Neural crest cell (in vitro differentiated cells): ENCODE results near the gene SPG11. TPM values are rescaled to one million over a fixed set of nuclear protein-coding genes. Genes with fewer than 3 reads are reported as not detected.
"Not testable (repeated sequence)": the region's sequence is repeated elsewhere in the genome, so short reads cannot be mapped to it uniquely, and the experiment has no call there.

Experiments used
- DNase-seq: peaks from one replicate; pipeline ENCODE4 v3.0.0; 2021; ENCODE audit warnings: low read depth, mixed read lengths, low spot score
- H3K27ac Mint-ChIP-seq: one replicate; pipeline ENCODE4 v1.8.0; 2021; ENCODE audit warnings: mild to moderate bottlenecking, mixed read lengths; ENCODE audit not compliant: unreplicated experiment
- H3K27me3 Mint-ChIP-seq: 2 replicates; pipeline ENCODE4 v1.8.0; 2021; ENCODE audit warnings: low read depth, mild to moderate bottlenecking, mixed read lengths
- H3K36me3 Mint-ChIP-seq: 2 replicates; pipeline ENCODE4 v1.8.0; 2021; ENCODE audit warnings: low read depth, mild to moderate bottlenecking, mixed read lengths
- H3K4me1 Mint-ChIP-seq: 2 replicates; pipeline ENCODE4 v1.8.0; 2021; ENCODE audit warnings: mixed read lengths
- H3K4me3 Mint-ChIP-seq: one replicate; pipeline ENCODE4 v1.8.0; 2021; ENCODE audit warnings: mild to moderate bottlenecking, mixed read lengths
- H3K9me3 Mint-ChIP-seq: 2 replicates; pipeline ENCODE4 v1.8.0; 2021; ENCODE audit warnings: mixed read lengths
- total RNA-seq: library from RNA; stranded (reverse); gene quantifications from 2 replicates; pipeline ENCODE4 v1.2.1, GENCODE V29; 2021
- TF ChIP-seq, protein P1 (sequence below): fragments of 200-600 bp; sonication (generic); conservative IDR thresholded peaks from 2 replicates; pipeline ENCODE4 v1.5.0; 2021; ENCODE audit warnings: antibody characterized with exemption, mild to moderate bottlenecking

Gene SPG11
- total RNA-seq, 1 donor from 2014 or later = 61.7 TPM

DNA sequence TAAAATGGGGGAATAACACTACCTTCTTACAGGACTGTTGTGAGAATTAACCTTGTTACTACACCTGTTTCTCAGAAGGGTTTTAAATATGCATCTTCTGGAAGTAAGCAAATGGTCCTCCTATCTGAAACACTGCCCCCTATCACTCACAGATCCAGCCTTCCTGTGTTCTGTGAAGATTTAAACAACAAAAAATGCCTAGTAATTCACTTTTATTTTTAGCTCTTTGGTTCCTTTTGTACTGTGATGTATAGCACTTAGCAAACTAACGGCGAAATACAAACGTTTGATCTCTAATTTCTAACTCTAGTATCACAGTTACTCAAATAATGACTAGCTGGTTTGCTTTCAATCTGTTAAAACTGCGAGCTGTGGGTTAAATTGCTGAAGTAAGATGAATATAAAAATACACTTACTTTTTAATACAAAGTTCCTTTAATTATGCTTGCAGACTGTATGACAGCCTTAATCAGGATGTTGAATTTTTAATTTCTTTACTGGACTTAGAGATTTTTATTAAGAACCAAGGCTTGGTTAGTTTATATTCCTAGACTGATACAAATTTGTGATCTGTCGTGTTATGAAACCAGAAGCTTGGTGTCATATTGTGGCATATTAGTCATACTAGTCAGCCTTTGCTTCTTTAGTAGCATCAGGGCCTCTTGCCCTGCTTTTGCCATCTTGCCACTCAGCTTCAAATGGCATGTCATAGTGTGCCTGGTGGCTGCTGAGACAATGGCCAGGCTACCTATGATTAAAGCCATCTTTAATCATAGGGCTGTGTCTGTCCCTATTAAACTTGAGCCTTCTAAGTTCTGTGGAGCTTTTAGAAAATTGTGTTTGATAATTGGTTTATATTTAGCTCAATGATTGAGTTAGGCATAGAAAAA, 117.3 kb downstream of the SPG11 start:
- DNase-seq = no peak
- TF ChIP-seq, protein P1, sequence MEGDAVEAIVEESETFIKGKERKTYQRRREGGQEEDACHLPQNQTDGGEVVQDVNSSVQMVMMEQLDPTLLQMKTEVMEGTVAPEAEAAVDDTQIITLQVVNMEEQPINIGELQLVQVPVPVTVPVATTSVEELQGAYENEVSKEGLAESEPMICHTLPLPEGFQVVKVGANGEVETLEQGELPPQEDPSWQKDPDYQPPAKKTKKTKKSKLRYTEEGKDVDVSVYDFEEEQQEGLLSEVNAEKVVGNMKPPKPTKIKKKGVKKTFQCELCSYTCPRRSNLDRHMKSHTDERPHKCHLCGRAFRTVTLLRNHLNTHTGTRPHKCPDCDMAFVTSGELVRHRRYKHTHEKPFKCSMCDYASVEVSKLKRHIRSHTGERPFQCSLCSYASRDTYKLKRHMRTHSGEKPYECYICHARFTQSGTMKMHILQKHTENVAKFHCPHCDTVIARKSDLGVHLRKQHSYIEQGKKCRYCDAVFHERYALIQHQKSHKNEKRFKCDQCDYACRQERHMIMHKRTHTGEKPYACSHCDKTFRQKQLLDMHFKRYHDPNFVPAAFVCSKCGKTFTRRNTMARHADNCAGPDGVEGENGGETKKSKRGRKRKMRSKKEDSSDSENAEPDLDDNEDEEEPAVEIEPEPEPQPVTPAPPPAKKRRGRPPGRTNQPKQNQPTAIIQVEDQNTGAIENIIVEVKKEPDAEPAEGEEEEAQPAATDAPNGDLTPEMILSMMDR = peak; percentile 49
- H3K4me3 Mint-ChIP-seq = no peak overlapping the region
- H3K27me3 Mint-ChIP-seq = no peaks in the 10 kb centered on the region
- H3K27ac Mint-ChIP-seq = no peak overlapping the region
- peaks cover 17% of the 10 kb centered on the region for H3K4me1 Mint-ChIP-seq
- H3K36me3 Mint-ChIP-seq = peaks cover 4% of the 10 kb centered on the region
- no peaks in the 10 kb centered on the region for H3K9me3 Mint-ChIP-seq

DNA sequence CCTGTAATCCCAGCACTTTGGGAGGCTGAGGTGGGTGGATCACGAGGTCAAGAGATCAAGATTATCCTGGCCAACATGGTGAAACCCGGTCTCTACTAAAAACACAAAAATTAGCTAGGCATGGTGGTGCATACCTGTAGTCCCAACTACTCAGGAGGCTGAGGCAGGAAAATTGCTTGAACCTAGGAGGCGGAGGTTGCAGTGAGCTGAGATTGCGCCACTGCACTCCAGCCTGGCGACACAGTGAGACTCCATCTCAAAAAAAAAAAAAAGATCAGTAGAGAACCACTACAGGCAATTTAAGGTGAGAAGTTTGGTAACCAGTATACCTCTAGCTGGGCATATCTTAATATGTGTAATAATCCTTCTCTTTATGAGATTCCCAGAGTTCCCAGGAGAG, 118.7 kb downstream of the SPG11 start:
- H3K9me3 Mint-ChIP-seq, H3K27me3 Mint-ChIP-seq, DNase-seq, H3K4me3 Mint-ChIP-seq, H3K27ac Mint-ChIP-seq, H3K36me3 Mint-ChIP-seq: not testable (repeated sequence)
- peaks cover 24% of the 10 kb centered on the region for H3K4me1 Mint-ChIP-seq

DNA sequence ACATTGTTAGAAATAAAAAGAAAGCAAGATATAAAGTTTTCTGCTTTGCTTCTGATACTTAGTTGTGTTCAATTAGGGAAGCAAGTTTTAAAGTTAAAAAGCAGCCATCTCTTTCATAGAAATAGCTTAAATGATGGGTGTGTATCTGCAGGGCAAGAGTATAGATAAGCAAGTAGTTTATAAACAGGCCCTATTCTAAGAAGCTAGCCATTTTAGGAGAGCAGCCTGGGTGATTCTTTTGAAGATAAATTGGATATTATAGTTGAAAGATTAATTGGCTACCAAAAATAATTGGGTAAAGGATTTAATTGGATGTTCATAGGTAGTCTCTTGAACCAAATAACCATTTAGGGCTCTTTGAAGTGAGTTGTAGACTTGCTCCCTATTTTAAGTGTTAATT, 120.9 kb downstream of the SPG11 start:
- H3K27me3 Mint-ChIP-seq = no peaks in the 10 kb centered on the region
- H3K9me3 Mint-ChIP-seq = no peaks in the 10 kb centered on the region
- TF ChIP-seq, protein P1 = no peak
- no peak overlapping the region for H3K4me3 Mint-ChIP-seq
- H3K4me1 Mint-ChIP-seq = peaks cover 36% of the 10 kb centered on the region
- no peak overlapping the region for H3K27ac Mint-ChIP-seq
- DNase-seq = no peak
- peaks cover 15% of the 10 kb centered on the region for H3K36me3 Mint-ChIP-seq

DNA sequence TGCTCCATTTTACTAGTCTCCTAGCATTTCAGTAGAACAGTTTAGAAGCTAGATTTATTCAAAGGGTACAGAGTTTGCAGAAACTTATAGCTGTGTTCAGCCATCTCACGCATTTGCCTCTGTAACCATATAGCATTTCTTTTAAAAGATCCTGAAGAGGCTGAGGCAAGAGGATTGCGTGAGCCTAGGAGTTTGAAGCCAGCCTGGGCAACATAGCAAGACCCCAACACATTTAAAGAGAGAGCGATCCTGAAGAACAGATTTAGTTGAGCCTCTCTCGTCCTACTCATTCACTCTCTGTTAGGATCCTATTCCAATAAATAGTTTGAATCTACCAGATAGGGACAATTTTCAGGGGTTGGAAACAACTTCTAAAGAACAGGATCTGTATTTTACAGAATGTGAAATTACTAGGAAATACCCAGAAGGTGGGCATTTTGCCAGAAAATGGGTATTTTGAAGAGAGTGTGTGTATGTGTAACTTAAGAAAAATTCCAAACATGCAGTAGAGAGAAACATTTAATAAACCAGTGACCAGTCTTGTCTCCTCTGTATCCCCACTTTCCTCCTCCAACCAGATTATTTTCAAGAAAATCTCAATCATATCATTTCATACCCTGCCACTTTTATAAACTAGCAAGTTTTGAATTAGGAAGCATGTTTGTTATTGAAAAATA, 122.0 kb downstream of the SPG11 start:
- Mint-ChIP-seq H3K36me3 (peaks cover 15% of the 10 kb centered on the region), H3K9me3 (no peaks in the 10 kb centered on the region), H3K4me1 (peaks cover 36% of the 10 kb centered on the region), H3K27me3 (no peaks in the 10 kb centered on the region), H3K4me3 (peak overlapping the region; percentile 54), H3K27ac (no peak overlapping the region)
- TF ChIP-seq, protein P1 = no peak
- no peak for DNase-seq

DNA sequence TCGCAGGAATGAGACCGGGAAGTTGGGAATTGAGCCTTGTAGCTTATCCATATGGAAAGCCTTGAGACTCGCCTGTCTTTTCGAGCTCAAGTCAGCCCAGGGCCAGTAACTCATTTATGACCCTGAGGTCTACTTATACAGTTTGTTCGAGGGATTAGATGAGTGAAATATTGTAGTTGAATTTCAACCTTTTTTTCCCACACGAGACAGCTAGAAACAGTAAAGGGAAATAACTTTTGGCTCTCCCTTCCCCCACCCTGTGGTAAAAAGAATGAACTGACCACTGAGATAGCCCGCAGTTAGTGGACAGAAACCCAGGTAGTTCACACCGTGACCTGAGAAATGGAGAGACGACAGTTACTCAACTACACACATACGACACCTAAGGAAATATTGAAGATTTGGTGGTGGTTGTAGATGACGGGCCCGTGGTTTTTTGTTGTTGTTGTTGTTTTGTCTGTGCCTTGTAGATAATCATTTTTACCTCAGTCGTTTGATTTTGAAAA, 125.7 kb downstream of the SPG11 start:
- Mint-ChIP-seq H3K36me3 (peaks cover 14% of the 10 kb centered on the region), H3K27ac (peak overlapping the region; percentile 91), H3K4me1 (peaks cover 41% of the 10 kb centered on the region), H3K27me3 (no peaks in the 10 kb centered on the region), H3K4me3 (peak overlapping the region; percentile 89), H3K9me3 (no peaks in the 10 kb centered on the region)
- TF ChIP-seq, protein P1 = peak; percentile 42
- no peak for DNase-seq
